Measurements from ENCODE around the gene ADGRL3. TPM values are rescaled to one million over a fixed set of nuclear protein-coding genes. Genes with fewer than 3 reads are reported as not detected.

The ADGRL3 gene
- total RNA-seq, 1 experiment from 2014 or later, result not detected

- Histone ChIP-seq H3K36me3 (ENCODE audit: insufficient read depth, low read length) (no peaks in the 10 kb centered on the region), H3K79me2 (ENCODE audit: low read length) (no peaks in the 10 kb centered on the region), H3K9ac (ENCODE audit: low read length) (no peak overlapping the region), H3K9me3 (ENCODE audit: low read length) (peaks cover 20% of the 10 kb centered on the region), H3K4me1 (ENCODE audit: low read length) (no peaks in the 10 kb centered on the region), H3K4me3 (ENCODE audit: low read length) (no peak overlapping the region), H3K27me3 (ENCODE audit: low read length) (no peaks in the 10 kb centered on the region), H2AFZ (ENCODE audit: low read length) (no peak overlapping the region), H4K20me1 (ENCODE audit: insufficient read depth, low read depth, low read length) (no peaks in the 10 kb centered on the region), H3K9me2 (replicated peaks; ENCODE audit: insufficient read depth, low read length) (no peaks in the 10 kb centered on the region), H3K4me2 (ENCODE audit: low read depth, low read length, poor library complexity, severe bottlenecking) (no peak overlapping the region), H3K27ac (ENCODE audit: low read length) (no peak overlapping the region)
- DNase-seq, result no peak
These were observed 39.1 kb downstream of the ADGRL3 start for GRCh38 chr4:61239250-61239649.

DNA sequence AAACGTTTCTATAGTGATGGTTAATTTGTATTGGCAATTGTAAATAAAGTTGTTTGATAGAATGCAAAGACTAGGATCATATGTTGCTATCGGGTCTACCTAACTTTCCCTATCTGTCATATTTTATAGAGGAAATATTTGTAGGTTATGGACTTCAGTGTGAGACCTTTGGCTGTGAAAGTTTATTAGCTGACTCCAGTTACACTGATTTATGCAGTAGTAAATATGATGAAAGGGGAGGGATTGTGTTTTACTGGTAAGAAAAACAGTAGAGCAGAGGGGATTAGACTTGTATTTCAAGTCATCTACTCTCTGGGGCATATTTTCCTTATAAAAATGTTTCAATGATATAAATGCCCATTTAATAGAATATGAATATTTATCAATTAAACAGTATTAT is 43.8 kb downstream of the ADGRL3 start:
- H3K4me2 ChIP-seq (ENCODE audit: low read depth, low read length, poor library complexity, severe bottlenecking), result no peak overlapping the region
- no peak overlapping the region for H2AFZ ChIP-seq (ENCODE audit: low read length)
- DNase-seq, result no peak
- H3K9me3 ChIP-seq (ENCODE audit: low read length), result peaks cover 21% of the 10 kb centered on the region
- H3K27ac ChIP-seq (ENCODE audit: low read length), result no peak overlapping the region
- H3K4me3 ChIP-seq (ENCODE audit: low read length), result no peak overlapping the region
- no peaks in the 10 kb centered on the region for H3K36me3 ChIP-seq (ENCODE audit: insufficient read depth, low read length)
- H3K27me3 ChIP-seq (ENCODE audit: low read length), result no peaks in the 10 kb centered on the region
- H3K79me2 ChIP-seq (ENCODE audit: low read length), result no peaks in the 10 kb centered on the region
- H4K20me1 ChIP-seq (ENCODE audit: insufficient read depth, low read depth, low read length), result no peaks in the 10 kb centered on the region
- H3K9me2 ChIP-seq (replicated peaks; ENCODE audit: insufficient read depth, low read length), result no peaks in the 10 kb centered on the region
- no peaks in the 10 kb centered on the region for H3K4me1 ChIP-seq (ENCODE audit: low read length)
- no peak overlapping the region for H3K9ac ChIP-seq (ENCODE audit: low read length)

DNA sequence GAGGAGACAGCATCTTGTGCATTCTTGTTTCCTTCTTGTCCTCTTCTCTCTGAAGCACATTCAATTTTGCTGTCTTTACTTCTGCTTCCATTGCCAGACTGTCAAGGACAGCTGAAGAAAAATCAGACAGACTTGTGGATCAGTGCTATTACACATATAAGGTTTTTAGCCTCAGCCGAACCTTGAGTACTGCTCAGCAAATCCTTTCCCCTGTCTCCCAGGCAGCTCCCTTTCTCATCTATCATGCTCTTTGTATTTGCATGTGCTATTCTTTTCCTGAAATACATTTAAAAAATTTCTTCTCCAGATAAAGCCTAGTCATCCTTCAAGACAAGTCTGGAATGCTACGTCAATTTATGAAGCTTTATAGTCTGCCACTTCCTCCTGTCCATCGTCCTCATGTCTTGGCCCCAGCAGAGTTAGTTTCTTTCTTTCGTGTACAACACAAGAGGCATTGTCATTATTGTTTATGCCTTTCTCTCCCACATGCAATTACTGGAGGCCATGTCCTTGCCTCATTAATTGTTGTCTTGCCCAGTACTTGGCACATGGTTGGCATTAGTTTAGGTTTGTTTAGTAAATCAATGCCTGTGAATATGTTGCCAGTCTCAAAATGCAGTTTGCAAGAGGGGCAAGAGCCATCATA is 45.1 kb downstream of the ADGRL3 start:
- no peaks in the 10 kb centered on the region for H3K27me3 ChIP-seq (ENCODE audit: low read length)

GRCh38 chr4:61246034-61246433 is 45.9 kb downstream of the ADGRL3 start:
- Histone ChIP-seq H3K36me3 (ENCODE audit: insufficient read depth, low read length) (no peaks in the 10 kb centered on the region), H2AFZ (ENCODE audit: low read length) (no peak overlapping the region), H3K79me2 (ENCODE audit: low read length) (no peaks in the 10 kb centered on the region), H3K9ac (ENCODE audit: low read length) (no peak overlapping the region), H4K20me1 (ENCODE audit: insufficient read depth, low read depth, low read length) (no peaks in the 10 kb centered on the region), H3K27me3 (ENCODE audit: low read length) (no peaks in the 10 kb centered on the region), H3K4me3 (ENCODE audit: low read length) (no peak overlapping the region), H3K9me2 (replicated peaks; ENCODE audit: insufficient read depth, low read length) (no peaks in the 10 kb centered on the region), H3K9me3 (ENCODE audit: low read length) (peaks cover 19% of the 10 kb centered on the region), H3K4me2 (ENCODE audit: low read depth, low read length, poor library complexity, severe bottlenecking) (no peak overlapping the region), H3K4me1 (ENCODE audit: low read length) (no peaks in the 10 kb centered on the region), H3K27ac (ENCODE audit: low read length) (no peak overlapping the region)
- DNase-seq, result no peak

More for the DNA sequence above, 45.1 kb downstream of the ADGRL3 start:
- no peak overlapping the region for H3K9ac ChIP-seq (ENCODE audit: low read length)
- no peak overlapping the region for H3K27ac ChIP-seq (ENCODE audit: low read length)
- H3K9me2 ChIP-seq (replicated peaks; ENCODE audit: insufficient read depth, low read length), result no peaks in the 10 kb centered on the region
- H3K4me3 ChIP-seq (ENCODE audit: low read length), result no peak overlapping the region
- H3K9me3 ChIP-seq (ENCODE audit: low read length), result peaks cover 23% of the 10 kb centered on the region
- no peak overlapping the region for H2AFZ ChIP-seq (ENCODE audit: low read length)
- H3K36me3 ChIP-seq (ENCODE audit: insufficient read depth, low read length), result no peaks in the 10 kb centered on the region
- H4K20me1 ChIP-seq (ENCODE audit: insufficient read depth, low read depth, low read length), result no peaks in the 10 kb centered on the region
- no peak overlapping the region for H3K4me2 ChIP-seq (ENCODE audit: low read depth, low read length, poor library complexity, severe bottlenecking)
- H3K4me1 ChIP-seq (ENCODE audit: low read length), result no peaks in the 10 kb centered on the region
- DNase-seq, result no peak
- no peaks in the 10 kb centered on the region for H3K79me2 ChIP-seq (ENCODE audit: low read length)

DNA sequence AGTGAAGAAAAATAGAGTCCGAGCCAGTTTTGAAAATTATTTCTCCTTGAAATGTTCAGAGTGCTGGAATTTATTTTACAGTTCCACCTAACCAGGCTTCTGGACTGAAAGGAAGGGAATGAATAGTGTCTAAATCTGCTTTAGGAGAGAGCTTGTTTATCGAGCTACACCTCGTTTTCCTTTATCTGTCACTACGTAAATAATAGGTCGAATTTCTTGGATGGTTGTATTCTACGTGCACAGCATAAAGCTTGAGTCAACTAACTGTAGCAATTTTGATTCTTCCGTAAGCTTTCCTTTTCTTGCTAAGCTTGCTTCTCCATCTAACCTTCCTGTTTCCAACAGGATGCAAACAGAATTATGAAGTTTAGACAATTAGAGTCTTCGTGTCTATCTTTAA is 48.6 kb downstream of the ADGRL3 start:
- Histone ChIP-seq H3K36me3 (ENCODE audit: insufficient read depth, low read length) (no peaks in the 10 kb centered on the region), H3K79me2 (ENCODE audit: low read length) (no peaks in the 10 kb centered on the region), H3K4me1 (ENCODE audit: low read length) (no peaks in the 10 kb centered on the region), H4K20me1 (ENCODE audit: insufficient read depth, low read depth, low read length) (no peaks in the 10 kb centered on the region), H3K4me3 (ENCODE audit: low read length) (no peak overlapping the region), H3K27ac (ENCODE audit: low read length) (no peak overlapping the region), H3K9me3 (ENCODE audit: low read length) (peaks cover 19% of the 10 kb centered on the region), H3K4me2 (ENCODE audit: low read depth, low read length, poor library complexity, severe bottlenecking) (no peak overlapping the region), H3K27me3 (ENCODE audit: low read length) (no peaks in the 10 kb centered on the region), H3K9me2 (replicated peaks; ENCODE audit: insufficient read depth, low read length) (no peaks in the 10 kb centered on the region), H3K9ac (ENCODE audit: low read length) (no peak overlapping the region), H2AFZ (ENCODE audit: low read length) (no peak overlapping the region)
- no peak for DNase-seq

DNA sequence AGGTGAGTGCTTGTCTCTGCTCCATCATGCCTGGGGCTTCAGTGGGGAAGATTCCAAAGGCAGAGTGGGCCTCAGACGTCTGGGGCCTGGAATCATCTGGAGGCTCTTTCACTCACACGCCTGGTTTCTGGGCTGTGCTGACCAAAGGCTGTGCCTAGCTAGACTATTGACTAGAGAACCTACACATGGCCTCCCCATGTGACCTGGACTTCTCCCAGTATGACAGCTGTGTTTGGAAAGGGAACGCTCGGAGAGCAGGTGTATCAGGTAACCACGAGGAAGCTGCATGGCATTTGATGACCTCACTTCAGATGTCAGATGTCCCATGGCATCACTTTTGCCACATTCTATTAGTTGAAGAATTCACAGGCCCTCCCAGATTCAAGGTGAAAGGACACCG is 51.0 kb downstream of the ADGRL3 start:
- Histone ChIP-seq H3K79me2 (ENCODE audit: low read length) (no peaks in the 10 kb centered on the region), H2AFZ (ENCODE audit: low read length) (no peak overlapping the region), H4K20me1 (ENCODE audit: insufficient read depth, low read depth, low read length) (no peaks in the 10 kb centered on the region), H3K9me3 (ENCODE audit: low read length) (peaks cover 18% of the 10 kb centered on the region), H3K9ac (ENCODE audit: low read length) (no peak overlapping the region), H3K9me2 (replicated peaks; ENCODE audit: insufficient read depth, low read length) (no peaks in the 10 kb centered on the region), H3K4me3 (ENCODE audit: low read length) (no peak overlapping the region), H3K4me1 (ENCODE audit: low read length) (no peaks in the 10 kb centered on the region), H3K27ac (ENCODE audit: low read length) (no peak overlapping the region), H3K36me3 (ENCODE audit: insufficient read depth, low read length) (no peaks in the 10 kb centered on the region), H3K27me3 (ENCODE audit: low read length) (no peaks in the 10 kb centered on the region), H3K4me2 (ENCODE audit: low read depth, low read length, poor library complexity, severe bottlenecking) (no peak overlapping the region)
- no peak for DNase-seq

DNA sequence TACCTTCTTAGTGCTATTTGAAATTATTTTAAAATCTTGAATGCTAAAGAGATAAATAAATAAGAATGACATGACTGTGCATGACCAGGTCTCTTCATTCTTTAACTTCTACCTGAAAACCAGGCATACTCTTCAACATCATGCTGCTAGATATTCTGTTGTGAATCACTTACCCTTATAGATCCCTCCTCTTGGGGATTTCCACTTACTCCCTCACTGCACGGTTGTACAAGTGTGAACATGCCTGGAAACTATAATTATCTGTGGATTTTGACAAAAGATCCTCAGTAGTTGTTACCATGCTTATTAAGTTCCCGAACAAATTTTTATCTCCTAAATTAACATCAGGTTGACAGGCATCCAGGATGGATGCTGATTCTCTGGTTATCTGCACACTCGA is 54.3 kb downstream of the ADGRL3 start:
- no peaks in the 10 kb centered on the region for H3K9me2 ChIP-seq (replicated peaks; ENCODE audit: insufficient read depth, low read length)
- H3K36me3 ChIP-seq (ENCODE audit: insufficient read depth, low read length), result no peaks in the 10 kb centered on the region
- H3K27me3 ChIP-seq (ENCODE audit: low read length), result no peaks in the 10 kb centered on the region
- H3K4me2 ChIP-seq (ENCODE audit: low read depth, low read length, poor library complexity, severe bottlenecking), result no peak overlapping the region
- H3K4me1 ChIP-seq (ENCODE audit: low read length), result no peaks in the 10 kb centered on the region
- no peak overlapping the region for H2AFZ ChIP-seq (ENCODE audit: low read length)
- no peaks in the 10 kb centered on the region for H3K79me2 ChIP-seq (ENCODE audit: low read length)
- DNase-seq, result no peak
- H3K9ac ChIP-seq (ENCODE audit: low read length), result no peak overlapping the region
- H4K20me1 ChIP-seq (ENCODE audit: insufficient read depth, low read depth, low read length), result no peaks in the 10 kb centered on the region
- H3K9me3 ChIP-seq (ENCODE audit: low read length), result peaks cover 21% of the 10 kb centered on the region
- no peak overlapping the region for H3K27ac ChIP-seq (ENCODE audit: low read length)
- H3K4me3 ChIP-seq (ENCODE audit: low read length), result no peak overlapping the region

DNA sequence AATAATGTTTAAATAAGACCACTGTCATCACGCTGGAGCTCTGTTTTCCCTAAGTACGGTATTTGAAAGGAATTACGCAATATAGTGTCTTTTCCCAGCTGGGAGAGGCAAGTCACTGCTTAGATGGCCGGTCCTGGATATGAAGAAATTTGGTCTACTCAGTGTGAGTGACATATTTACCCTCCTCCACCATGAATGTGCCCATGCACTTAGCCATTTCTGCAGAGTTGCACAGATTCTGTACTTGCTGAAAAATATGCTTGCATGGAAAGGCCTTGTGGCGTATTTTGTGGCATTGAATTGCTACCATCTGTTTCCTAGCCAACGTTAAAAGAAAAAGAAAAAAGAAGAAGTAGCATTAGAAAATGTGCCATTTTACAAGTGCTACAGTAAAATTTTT is 73.1 kb downstream of the ADGRL3 start:
- Histone ChIP-seq H3K36me3 (ENCODE audit: insufficient read depth, low read length) (no peaks in the 10 kb centered on the region), H3K79me2 (ENCODE audit: low read length) (no peaks in the 10 kb centered on the region), H3K27me3 (ENCODE audit: low read length) (no peaks in the 10 kb centered on the region), H3K9me3 (ENCODE audit: low read length) (peaks cover 41% of the 10 kb centered on the region), H3K4me3 (ENCODE audit: low read length) (no peak overlapping the region), H3K9ac (ENCODE audit: low read length) (no peak overlapping the region), H4K20me1 (ENCODE audit: insufficient read depth, low read depth, low read length) (no peaks in the 10 kb centered on the region), H3K4me1 (ENCODE audit: low read length) (no peaks in the 10 kb centered on the region), H3K9me2 (replicated peaks; ENCODE audit: insufficient read depth, low read length) (no peaks in the 10 kb centered on the region), H3K4me2 (ENCODE audit: low read depth, low read length, poor library complexity, severe bottlenecking) (no peak overlapping the region), H2AFZ (ENCODE audit: low read length) (no peak overlapping the region), H3K27ac (ENCODE audit: low read length) (no peak overlapping the region)
- DNase-seq, result no peak
